T-helper 22 cell (primary cell): ENCODE data around the gene KLF13.

Experiments
- DNase-seq: peaks from one replicate; pipeline ENCODE4 v3.0.0-alpha.2; 2020; ENCODE audit warnings: low read depth

KLF13 gene

GRCh38 chr15:31326156-31326874 lies at the start of gene KLF13:
TSS of gene KLF13 (plus strand) at chr15:31326835. CDS start at chr15:31327213, 378 bp downstream.
- DNase-seq = peak; percentile 99

DNA sequence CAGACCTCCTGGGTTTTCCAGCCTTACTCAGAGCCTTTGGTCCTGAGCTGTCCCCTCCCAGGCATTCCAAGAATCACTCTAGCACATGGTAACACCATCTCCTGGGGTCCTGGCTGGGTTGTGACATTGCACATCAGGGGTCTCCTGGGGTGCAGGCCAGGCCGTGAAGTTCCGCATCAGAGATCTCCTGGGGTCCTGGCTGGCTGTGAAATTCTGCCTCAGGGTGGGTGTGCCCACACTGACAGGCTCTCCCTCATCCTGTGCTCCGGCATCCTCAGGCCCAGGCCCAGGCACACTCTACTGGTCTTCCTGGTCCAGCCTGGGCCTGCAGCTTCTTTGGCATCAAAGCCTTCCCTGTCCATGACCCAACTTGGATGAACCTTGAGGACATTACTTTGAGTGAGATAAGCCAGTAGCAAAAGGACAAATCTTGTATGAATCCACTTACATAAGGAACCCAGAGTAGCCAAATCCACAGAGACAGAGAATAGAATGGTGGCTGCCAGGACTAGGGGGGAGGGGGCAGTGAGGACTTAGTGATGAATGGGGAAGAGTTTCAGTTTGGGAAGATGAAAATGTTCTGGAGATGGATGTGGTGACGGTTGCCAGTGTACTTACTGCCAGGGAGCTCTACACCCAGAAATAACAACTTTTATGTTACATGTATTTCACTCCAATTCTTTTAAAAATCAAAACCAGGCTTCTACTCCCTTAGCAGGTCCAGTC lies 49.1 kb upstream of the KLF13 start:
- DNase-seq = no peak

DNA sequence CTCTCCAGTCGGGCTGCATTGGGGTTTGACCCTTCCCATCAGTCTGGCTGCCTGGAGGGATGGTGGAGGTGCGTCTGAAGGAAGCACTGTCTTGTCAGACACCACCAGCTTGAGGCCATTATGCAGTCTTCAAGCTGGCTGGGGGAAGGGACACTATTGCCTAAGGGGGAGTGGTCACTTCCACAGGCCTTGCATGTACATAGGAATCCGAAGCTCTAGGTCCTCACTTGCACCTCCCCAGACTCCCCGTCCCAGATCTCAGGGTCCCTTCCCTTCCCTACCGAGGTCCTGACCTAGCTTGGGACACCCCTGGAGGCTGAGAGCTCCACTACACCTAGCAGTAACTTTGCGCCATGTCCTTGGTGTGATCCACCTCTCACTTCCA lies 48.6 kb upstream of the KLF13 start:
- no peak for DNase-seq

DNA sequence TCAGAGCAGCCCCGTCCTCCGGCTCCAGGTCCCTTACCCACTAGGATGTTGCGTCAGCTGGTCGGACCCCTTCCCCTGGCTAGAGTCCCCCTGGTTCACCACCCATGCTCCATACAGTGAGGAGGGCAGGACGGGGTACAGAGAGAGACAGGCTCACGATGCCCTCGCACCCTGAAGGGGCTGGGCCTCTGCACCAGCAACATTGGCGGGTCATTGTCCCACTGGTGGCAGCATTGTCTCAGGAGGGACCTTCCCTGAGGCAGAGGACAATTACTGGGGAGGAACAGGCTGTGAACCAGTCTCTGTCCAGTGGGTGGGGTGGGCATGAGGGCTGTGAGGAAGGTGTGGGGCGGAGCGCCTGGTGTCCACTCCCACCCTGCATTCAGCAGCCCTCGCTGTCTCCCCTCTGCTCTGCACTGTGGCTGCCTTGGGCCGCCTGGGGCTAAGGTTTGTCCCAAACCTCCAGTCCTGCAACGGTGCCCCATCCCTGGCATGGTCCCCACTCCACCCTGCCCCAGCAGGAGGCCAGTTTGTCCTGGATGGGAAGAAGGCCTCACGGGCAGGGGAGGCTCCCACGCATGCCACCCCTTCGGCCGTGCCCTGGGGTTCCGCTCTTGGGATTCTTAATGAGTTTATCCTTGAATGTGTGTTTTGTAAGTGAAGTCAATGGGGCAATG lies 48.0 kb upstream of the KLF13 start:
- DNase-seq = no peak

- DNase-seq = no peak
Measured at GRCh38 chr15:31279221-31280045, 47.2 kb upstream of the KLF13 start.

DNA sequence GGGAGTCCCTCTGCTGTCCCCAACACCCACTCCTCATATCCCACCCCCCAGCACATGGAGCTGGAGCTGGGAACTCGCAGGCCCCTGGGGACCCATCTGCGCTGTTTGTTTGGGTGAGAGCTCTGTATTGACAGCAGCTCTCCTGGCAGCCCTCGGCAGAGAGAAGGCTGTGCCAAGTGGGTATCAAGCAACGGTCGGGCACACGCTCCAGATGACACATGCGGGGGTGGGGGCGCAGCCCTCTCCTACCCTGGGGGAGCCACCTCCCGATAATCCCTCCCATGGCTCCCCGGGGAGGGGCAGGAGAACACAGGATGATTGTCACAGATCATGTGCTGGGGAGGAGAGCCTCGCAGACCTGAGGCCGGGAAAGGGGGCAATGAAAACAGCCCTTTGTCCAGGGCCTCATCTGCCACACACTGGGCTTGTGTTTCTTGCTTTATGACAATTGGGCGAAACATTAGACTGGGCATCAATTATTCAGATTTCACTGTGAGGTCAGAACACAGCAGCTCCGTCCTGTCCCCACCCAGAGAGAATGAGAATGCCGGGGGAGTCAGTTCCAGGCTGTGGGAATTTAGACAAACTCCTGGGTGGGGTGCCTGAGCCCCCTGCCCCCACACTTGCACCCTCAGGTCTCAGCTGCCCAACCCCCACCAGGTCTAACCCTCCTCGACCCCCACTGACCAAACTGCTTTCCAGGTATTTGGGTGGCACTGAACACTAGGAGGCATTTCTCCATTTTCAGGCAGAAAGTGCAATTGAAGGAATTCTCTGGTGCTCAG lies 46.4 kb upstream of the KLF13 start:
- DNase-seq = no peak

GRCh38 chr15:31280831-31281216 lies 45.8 kb upstream of the KLF13 start:
- no peak for DNase-seq

GRCh38 chr15:31283043-31283442 lies 43.6 kb upstream of the KLF13 start:
- no peak for DNase-seq

DNA sequence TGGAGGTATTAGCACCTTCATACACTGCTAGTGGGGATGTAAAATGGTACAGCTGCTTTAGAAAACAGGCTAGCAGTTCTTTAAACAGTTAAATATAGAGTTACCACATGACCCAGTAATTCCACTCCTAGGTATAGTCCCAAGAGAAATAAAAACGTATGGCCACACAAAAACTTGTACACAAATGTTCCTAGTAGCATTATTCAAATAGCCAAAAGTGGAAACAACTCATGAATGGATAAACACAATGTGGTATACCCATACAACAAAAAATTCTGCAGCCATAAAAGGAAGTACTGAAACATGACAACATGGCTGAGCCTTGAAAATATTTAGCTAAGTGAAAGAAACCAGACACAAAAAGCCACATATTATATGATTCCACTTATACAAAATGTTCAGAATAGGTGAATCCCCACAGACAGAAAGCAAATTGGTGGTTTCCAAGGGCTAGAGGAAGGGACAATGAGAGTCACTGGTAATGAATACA lies 40.8 kb upstream of the KLF13 start:
- DNase-seq = no peak

GRCh38 chr15:31291048-31291578 lies 35.5 kb upstream of the KLF13 start:
- no peak for DNase-seq

- no peak for DNase-seq
Measured at GRCh38 chr15:31292391-31293015, 34.1 kb upstream of the KLF13 start.

DNA sequence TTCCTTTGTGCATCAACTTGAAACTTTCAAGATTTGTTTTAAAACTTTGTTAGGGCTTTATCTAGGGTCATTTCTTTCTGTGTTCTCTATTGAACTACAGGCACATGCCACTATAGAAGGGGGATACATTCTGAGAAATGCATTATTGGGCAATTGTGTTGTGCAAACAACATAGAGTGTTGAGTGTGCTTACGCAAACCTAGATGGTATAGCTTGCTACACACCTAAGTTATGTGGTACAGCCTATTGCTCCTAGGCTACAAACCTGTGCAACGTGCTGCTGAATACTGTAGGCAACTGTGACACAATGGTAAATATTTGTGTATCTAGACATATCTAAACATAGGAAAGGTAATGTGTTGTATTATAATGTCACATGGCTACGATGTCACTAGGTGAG lies 33.0 kb upstream of the KLF13 start:
- no peak for DNase-seq

- no peak for DNase-seq
Measured at GRCh38 chr15:31294067-31294466, 32.6 kb upstream of the KLF13 start.

DNA sequence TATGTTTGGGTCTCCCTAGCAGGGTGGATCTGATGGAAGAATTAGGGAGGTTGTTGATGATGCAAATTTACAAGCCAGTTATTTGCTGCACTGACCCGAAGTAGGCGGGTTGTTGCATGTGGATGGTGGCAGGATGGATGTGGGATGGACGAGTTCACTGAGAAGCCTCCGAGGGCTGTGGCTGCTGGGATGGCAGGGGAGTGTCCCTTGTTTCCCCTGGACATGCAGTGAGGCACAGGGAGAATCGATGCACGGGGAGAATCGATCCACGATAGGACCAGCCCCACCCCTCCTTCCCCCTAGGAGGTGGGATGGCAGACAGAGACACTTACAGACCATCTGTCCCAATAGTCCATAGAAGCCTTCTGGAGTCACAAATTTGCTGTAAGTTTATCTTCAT lies 31.0 kb upstream of the KLF13 start:
- DNase-seq = no peak

- no peak for DNase-seq
Measured at GRCh38 chr15:31296219-31296645, 30.4 kb upstream of the KLF13 start.

DNA sequence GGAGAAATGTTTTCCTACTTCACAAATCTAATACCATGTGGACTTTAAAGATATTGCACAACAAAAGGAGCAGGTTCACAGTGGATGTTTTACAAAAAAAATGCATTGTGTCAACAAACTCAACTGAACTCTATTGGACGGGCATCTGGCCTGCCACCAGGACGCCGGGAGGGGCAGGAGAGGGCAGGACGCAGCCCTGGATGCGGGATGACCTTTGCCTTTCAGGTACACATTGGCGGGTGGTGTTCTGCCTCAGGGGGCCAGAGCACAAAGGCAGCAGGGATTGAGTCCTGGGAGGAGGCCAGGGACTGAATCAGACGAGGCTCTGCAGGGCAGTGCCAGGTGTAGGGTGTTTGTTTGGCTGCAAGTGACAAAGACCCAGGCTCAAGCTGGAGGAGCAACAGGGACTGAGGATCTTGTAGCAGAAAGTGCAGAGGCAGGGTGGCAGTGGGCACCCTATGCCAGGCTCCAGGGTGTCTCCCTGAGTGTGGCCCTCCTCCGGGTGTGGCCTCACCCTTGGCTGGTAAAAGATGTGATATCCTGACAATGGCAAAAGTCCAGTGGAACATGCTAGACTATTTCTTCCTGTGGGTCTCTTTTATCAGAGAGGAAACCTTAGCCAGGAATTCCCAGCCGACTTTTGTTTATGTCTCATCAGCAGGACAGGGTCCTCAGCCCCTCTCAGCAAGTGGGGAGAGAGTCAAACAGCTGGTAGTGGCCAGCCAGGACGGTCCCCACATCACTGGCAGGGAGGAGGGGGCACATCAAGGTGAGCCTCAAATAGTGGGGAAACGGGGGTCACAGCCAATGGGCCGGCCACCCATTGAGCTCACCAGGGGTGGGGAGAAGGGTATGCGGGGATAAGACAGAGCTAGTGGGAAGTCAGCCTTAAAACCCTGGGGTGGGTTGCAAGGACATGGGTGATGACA lies 29.7 kb upstream of the KLF13 start:
- DNase-seq = no peak

- DNase-seq = no peak
Measured at GRCh38 chr15:31297575-31298456, 28.8 kb upstream of the KLF13 start.

DNA sequence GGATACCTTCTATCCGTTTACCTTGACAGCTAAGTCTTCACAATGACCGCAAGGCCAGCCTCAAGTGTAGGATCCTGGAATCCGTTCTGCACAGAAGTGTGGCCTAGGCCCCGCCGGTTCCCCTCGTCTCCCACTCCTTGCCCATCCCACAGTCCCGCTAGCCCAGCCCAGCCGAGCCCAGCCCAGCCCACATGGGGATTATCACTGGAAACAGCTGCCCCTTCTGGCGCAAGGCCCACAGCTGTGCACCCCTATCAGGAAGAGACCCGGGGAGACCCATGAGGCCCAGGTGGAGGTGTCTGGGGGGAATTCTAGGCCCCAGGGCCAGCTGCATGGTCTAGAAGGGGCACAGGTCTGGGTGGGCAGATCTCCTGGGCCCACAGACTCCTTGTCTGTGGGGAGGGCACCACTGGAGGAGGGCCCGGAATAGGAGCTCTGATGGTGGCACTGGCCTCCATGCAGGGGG lies 27.9 kb upstream of the KLF13 start:
- DNase-seq = no peak
